Transverse colon (tissue), 4 donors: ENCODE measurements around the gene RNLS. TPM values are rescaled to one million over a fixed set of nuclear protein-coding genes. Genes with fewer than 3 reads are reported as not detected.

Experiments
- DNase-seq: peaks from one replicate; pipeline ENCODE4 v3.0.0-alpha.2; 2019
- H3K27ac ChIP-seq, 4 donors: fragments of 200-600 bp; sonication (generic); 2 replicates each; pipeline ENCODE4 v1.5.1; 2016 to 2018; ENCODE audit warnings: inconsistent platforms in 4 of 4
- H3K27me3 ChIP-seq: fragments of 200-600 bp; sonication (generic); 2 replicates; pipeline ENCODE4 v1.5.1; 2017; ENCODE audit warnings: inconsistent platforms
- H3K36me3 ChIP-seq, 4 donors: fragments of 200-600 bp; sonication (generic); 2 replicates each; pipeline ENCODE4 v1.5.1; 2017 to 2019; ENCODE audit warnings: inconsistent platforms in 4 of 4
- H3K4me1 ChIP-seq, 4 donors: fragments of 200-600 bp; sonication (generic); 2 replicates each; pipeline ENCODE4 v1.5.1; 2017 to 2020; ENCODE audit warnings: inconsistent platforms in 4 of 4
- H3K4me3 ChIP-seq, 4 donors: fragments of 200-600 bp; sonication (generic); 1 replicate in 1 of 4; 2 replicates in 3 of 4; pipeline versions ENCODE4 v1.5.1 to v1.6.1; 2017 to 2019; ENCODE audit warnings: inconsistent platforms in 4 of 4
- H3K9me3 ChIP-seq, 2 donors: fragments of 200-600 bp; sonication (generic); 2 replicates each; pipeline ENCODE4 v1.5.1; 2017 to 2019; ENCODE audit warnings: inconsistent platforms in 2 of 2
- EP300 ChIP-seq: sonication (generic); formaldehyde crosslinking; IDR thresholded peaks from one replicate; pipeline ENCODE4 v1.6.1; 2017; ENCODE audit warnings: antibody characterized with exemption, low read depth
- POLR2A ChIP-seq: fragments of 450-650 bp; IDR thresholded peaks from one replicate; pipeline ENCODE4 v1.6.1; 2016; ENCODE audit warnings: antibody characterized with exemption, mild to moderate bottlenecking, moderate library complexity
- POLR2AphosphoS5 ChIP-seq, 3 donors: sonication (generic); formaldehyde crosslinking; IDR thresholded peaks; one replicate each; pipeline ENCODE4 v1.6.1; 2016; ENCODE audit warnings: antibody characterized with exemption in 3 of 3
- WGBS, 2 donors: methylation state at CpG; one replicate each; pipeline ENCODE4 v1.1.5; 2018; ENCODE audit warnings: low coverage in 1 of 2; 5-methylcytosine and 5-hydroxymethylcytosine counted together
- in situ Hi-C, 4 donors: fragments of 200-750 bp; cut with MboI; loops; one replicate each; pipeline versions ENCODE4 v1.15.0 to v1.15.1; 2017; ENCODE audit warnings: low sequenced_read_pairs in 3 of 4, low pct_ligation_motif_present in 1 of 4, low pct_unique_long_range_greater_than_20kb in 1 of 4
- intact Hi-C: fragments of 100-400 bp; cut with DNase I; formaldehyde crosslinking; loops from one replicate; pipeline ENCODE4 v1.15.1; 2023; ENCODE audit warnings: low total_unique reads
- total RNA-seq, 4 donors: library from RNA; depleted of rRNA; stranded (reverse); fragments of >200 nt; gene quantifications; one replicate each; pipeline ENCODE4 v1.1.0, GENCODE V29; 2016
- TF ChIP-seq, protein P1 (sequence below), 5 experiments: fragments of 200-600 bp in 3 of 5; fragments of 450-650 bp in 2 of 5; sonication (generic) in 3 of 5; IDR thresholded peaks; 1 replicate in 2 of 5; 2 replicates in 3 of 5; pipeline ENCODE4 v1.5.1; 2016 to 2017; ENCODE audit warnings: antibody characterized with exemption in 5 of 5, inconsistent platforms in 3 of 5, mild to moderate bottlenecking in 2 of 5, moderate library complexity in 1 of 5

RNLS gene
- total RNA-seq, 4 donors from 2014 or later = 2.4 to 78.2 (median 28.9) TPM

DNA sequence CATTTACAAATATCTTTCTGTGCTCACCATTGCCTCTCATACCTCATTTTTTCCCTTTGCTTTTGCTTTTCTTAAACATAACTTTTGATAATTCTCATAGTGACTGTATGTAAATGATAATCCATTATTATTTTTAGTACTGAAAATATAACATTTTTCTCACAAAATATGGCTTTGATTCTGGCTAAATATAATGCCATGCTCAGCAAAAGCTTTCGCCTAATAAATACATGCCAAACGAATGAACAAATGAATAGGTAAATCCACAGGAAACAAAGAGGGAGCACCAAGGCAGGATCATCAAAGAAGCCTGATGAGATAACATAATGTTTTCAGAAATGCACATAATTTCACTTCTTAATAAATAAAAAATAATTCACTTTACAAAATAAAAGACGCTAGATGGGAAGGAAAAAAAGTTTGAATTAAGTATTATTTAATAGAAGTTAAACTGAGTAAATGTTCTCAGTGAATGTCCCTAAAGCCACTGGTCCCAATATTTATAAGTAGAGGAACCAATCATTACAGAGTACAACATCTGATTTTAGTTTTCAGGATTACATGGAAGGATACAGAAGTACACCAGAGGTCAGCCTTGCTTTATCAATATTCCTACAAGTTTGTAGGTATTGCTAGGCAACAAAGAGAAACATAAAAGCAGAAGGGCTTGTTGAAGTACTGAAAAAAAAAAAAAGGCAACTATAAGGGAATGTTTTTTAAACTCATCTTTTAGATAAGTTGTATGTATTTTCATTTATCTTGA is 52.3 kb downstream of the RNLS start:
- Histone ChIP-seq H3K36me3 (no peaks in the 10 kb centered on the region), H3K4me1 (peaks cover 0 to 4% (median 0%) of the 10 kb centered on the region in 4 donors), H3K9me3 (no peaks in the 10 kb centered on the region), H3K27ac (no peak overlapping the region), H3K27me3 (no peaks in the 10 kb centered on the region), H3K4me3 (no peak overlapping the region)
- WGBS, 2 donors = 63 to 92% methylated on average over 3 of the region's 3 CpGs
- TF ChIP-seq POLR2AphosphoS5 (IDR thresholded peaks at IDR 0.05) (no peak), POLR2A (no peak), EP300 (no peak)
- TF ChIP-seq, protein P1, sequence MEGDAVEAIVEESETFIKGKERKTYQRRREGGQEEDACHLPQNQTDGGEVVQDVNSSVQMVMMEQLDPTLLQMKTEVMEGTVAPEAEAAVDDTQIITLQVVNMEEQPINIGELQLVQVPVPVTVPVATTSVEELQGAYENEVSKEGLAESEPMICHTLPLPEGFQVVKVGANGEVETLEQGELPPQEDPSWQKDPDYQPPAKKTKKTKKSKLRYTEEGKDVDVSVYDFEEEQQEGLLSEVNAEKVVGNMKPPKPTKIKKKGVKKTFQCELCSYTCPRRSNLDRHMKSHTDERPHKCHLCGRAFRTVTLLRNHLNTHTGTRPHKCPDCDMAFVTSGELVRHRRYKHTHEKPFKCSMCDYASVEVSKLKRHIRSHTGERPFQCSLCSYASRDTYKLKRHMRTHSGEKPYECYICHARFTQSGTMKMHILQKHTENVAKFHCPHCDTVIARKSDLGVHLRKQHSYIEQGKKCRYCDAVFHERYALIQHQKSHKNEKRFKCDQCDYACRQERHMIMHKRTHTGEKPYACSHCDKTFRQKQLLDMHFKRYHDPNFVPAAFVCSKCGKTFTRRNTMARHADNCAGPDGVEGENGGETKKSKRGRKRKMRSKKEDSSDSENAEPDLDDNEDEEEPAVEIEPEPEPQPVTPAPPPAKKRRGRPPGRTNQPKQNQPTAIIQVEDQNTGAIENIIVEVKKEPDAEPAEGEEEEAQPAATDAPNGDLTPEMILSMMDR (IDR thresholded peaks at IDR 0.05) = no peak
- in situ Hi-C loops = loop anchor here in 1 of 4 donors (25.0 kb wide), 1 partner anchor 694 kb away; no protein-coding TSS in a partner anchor
- DNase-seq = no peak
- intact Hi-C loops = no loop called here

DNA sequence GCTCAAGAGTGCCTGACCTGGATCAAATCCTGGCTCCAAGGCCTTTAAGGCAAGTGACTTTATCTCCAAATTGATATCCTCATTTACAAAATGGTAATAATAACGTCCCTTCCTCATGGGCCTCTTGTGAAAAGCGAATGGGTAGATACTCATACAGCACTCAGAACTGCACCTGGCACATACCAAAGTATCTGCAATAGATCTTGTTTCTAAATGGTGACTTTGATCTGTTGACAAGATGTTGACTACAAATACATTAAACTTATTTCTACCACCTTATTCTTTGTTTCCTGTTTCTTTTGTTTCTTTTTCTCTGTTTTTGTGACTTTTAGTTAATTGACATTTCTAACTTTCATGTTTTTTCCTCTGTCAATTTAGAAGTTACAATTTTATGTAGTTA is 53.0 kb downstream of the RNLS start:
- TF ChIP-seq POLR2A (no peak), POLR2AphosphoS5 (IDR thresholded peaks at IDR 0.05) (no peak), EP300 (no peak)
- TF ChIP-seq, protein P1 (IDR thresholded peaks at IDR 0.05) = no peak
- no peaks in the 10 kb centered on the region for H3K9me3 ChIP-seq
- no peak overlapping the region for H3K4me3 ChIP-seq
- DNase-seq = no peak
- intact Hi-C loops = no loop called here
- in situ Hi-C loops = loop anchor here in 1 of 4 donors (25.0 kb wide), 1 partner anchor 693 kb away; no protein-coding TSS in a partner anchor
- H3K27me3 ChIP-seq = no peaks in the 10 kb centered on the region
- H3K4me1 ChIP-seq = peaks cover 0 to 4% (median 0%) of the 10 kb centered on the region in 4 donors
- WGBS, 2 donors = 86% methylated on average over 2 of the region's 2 CpGs; no CpG with 5 or more reads in 1 of the 2 donors
- no peaks in the 10 kb centered on the region for H3K36me3 ChIP-seq
- no peak overlapping the region for H3K27ac ChIP-seq

DNA sequence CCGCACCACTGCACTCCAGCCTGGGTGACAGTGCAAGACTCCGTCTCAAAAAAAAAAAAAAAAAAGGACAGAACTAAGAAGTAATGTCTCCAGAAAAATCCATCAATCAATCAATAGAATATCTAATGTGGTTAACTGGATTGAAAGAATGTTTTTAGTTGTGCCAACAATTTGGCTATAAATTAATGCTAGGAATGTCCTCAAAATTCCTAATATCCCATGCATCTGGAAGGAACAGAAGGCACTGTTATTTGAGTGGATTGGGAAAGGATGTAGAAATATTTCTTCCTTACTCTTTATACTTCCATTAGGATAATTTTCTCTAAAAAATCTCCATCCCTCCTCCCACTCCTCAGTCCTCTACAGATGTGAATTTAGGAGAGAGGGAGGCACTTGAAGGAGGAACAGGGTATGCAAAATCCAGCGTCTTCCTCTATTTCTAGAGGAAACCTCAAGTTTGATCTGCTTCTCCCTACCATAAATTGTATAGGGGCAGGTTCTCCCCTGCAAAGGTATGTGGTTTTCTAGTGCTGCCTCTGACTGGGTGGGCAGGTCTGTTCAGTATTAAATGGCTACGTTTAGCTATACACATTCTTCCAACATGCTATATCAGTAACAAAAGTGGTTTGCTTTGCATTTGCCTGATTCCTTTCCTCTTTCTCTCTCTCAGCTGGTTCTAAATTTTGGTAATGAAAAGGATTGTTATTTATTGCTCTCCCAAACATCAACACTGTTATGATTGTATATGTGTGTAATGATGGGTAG is 54.1 kb downstream of the RNLS start:
- Histone ChIP-seq H3K27ac (no peak overlapping the region), H3K9me3 (no peaks in the 10 kb centered on the region), H3K4me1 (peaks cover 0 to 4% (median 0%) of the 10 kb centered on the region in 4 donors), H3K27me3 (no peaks in the 10 kb centered on the region), H3K36me3 (no peaks in the 10 kb centered on the region), H3K4me3 (no peak overlapping the region)
- in situ Hi-C loops (loop anchor here in 1 of 4 donors (25.0 kb wide), 1 partner anchor 692 kb away; no protein-coding TSS in a partner anchor), intact Hi-C loops (no loop called here)
- WGBS, 2 donors = 86 to 91% methylated on average over 4 of the region's 4 CpGs
- no peak for TF ChIP-seq POLR2A
- DNase-seq = no peak

DNA sequence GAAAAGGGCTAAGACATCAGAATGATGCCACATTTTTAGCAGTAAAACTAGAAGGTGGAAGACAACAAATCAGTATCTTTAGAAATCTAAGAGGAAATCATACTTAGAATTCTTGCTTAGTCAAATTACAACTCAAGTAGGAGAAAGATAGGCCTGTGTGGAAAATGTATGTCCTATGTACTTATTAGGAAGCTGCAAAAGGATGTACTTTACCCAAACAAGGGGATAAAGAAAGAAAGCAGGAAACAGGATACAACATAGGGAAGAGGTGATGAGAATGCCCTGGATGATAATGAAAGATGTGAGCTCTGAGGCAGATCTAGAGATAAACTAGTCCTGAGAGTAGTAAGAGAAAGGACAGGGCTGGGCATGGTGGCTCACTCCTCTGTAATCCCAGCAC is 54.9 kb downstream of the RNLS start:
- H3K27me3 ChIP-seq = no peaks in the 10 kb centered on the region
- no peaks in the 10 kb centered on the region for H3K36me3 ChIP-seq
- TF ChIP-seq POLR2AphosphoS5 (IDR thresholded peaks at IDR 0.05) (no peak), POLR2A (no peak), EP300 (no peak)
- TF ChIP-seq, protein P1 (IDR thresholded peaks at IDR 0.05) = no peak
- H3K27ac ChIP-seq = no peak overlapping the region
- H3K9me3 ChIP-seq = no peaks in the 10 kb centered on the region
- intact Hi-C loops = no loop called here
- no peak for DNase-seq
- in situ Hi-C loops = loop anchor here in 1 of 4 donors (25.0 kb wide), 1 partner anchor 691 kb away; no protein-coding TSS in a partner anchor
- H3K4me1 ChIP-seq = peaks cover 0 to 4% (median 0%) of the 10 kb centered on the region in 4 donors
- no peak overlapping the region for H3K4me3 ChIP-seq
